Measurements from ENCODE around the gene ZFPM1.

Gene ZFPM1

GRCh38 chr16:88452482-88453216, 431 bp upstream of the ZFPM1 start:
- peak; percentile 94 for DNase-seq

GRCh38 chr16:88453611-88454522, 787 bp downstream of the ZFPM1 start:
- DNase-seq: no peak

DNA sequence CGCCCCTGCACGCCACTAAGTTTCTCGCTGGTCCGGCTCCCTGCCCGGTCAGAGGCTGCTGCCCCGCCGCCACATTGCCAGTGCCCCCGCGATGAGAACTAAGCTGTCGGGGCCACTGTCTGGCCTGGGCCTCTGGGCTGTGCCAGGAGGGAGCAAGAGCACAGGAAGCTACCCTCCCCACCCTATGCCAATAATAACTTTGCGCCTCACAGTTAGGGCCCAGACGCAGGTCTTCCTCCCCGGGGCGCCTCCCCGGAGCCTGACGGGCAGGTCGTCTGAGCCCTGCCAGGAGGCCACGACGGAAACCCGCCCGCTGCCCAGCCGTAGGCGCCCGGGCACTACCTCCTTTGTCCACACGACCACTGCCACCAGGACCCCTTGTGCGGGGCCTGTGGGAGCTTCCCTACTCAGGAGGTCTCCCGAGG, 1.5 kb downstream of the ZFPM1 start:
- peak; percentile 57 for DNase-seq

GRCh38 chr16:88455610-88456355, 2.7 kb downstream of the ZFPM1 start:
- peak; percentile 96 for DNase-seq

DNA sequence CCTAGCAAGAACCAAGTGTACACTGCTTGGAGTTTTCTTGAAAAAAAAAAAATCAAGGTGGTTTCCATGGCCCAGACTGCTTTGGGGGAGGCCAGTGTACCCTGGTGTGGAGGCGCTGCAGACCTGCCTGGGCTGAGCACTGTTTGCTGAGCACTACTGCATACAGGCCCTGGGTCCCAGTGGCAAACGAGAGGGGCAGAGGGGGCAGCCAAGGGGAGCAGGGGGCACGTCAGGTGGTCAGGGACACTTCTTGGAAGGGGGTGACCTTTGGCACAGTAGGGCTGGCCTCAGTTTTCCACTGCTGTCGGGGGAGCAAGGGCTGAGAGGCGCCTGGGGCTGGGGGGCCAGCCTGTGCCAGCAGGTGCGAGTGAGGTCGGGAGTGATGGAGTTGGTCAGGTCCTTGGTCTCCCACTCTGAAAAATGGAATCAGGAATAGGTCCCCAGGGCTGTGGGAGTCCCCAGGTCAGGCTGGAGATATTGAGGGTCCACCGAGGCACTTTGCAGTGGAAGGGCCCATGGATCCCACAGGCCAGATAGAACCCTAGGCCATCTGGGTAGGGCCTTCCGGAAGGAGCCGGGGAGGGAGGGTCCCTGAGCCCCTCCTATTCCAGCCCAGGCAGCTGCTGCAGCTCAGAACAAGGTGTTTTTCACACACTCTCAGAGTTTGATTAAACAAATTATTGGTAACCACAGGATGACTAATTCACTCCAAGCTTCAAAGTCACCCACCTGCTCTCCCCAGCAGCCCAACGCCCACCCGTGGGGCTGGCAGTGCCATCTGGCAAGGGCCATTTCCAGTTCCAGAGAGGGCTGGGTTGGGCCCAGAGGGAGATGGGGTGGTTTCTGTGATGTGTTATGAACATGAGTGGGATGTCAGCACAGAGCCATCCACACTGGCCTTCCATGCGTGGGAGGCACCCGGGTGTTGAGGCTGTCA, 3.5 kb downstream of the ZFPM1 start:
- peak; percentile 86 for DNase-seq

DNA sequence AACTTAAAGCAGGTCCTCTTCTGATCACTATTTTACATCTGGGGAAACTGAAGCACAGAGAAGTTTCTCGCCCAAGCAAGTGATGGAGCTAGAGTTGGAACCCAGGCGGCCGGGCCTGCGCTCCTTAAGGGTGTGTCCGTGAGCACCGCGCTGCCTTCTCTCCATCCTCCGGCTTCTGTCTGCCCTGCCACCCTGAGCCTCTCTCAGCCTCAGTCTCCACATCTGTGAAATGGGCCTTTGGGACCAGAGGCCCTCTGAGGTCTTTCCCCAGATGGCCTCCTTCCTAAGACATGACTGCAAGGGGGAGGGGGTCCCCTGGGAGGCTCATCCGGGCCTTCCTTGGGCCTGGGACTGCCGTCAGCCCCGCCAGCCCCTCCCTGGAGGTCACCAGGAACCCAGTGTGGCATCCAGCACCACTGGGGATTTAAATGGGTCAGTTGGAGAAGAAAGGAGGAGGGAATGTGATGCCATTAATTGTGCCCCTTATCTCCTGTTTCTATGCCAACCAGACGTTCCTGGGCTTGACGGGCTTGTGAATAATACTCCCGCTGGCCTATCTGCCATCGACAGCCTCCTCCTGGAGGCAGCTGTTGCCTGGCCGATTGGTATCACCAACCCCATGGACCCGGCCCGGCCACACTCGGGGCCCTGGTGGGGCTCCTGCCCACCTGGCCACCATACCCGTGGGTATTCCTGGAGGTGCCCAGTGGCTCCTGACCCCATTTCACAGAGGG, 5.1 kb downstream of the ZFPM1 start:
- DNase-seq: no peak

DNA sequence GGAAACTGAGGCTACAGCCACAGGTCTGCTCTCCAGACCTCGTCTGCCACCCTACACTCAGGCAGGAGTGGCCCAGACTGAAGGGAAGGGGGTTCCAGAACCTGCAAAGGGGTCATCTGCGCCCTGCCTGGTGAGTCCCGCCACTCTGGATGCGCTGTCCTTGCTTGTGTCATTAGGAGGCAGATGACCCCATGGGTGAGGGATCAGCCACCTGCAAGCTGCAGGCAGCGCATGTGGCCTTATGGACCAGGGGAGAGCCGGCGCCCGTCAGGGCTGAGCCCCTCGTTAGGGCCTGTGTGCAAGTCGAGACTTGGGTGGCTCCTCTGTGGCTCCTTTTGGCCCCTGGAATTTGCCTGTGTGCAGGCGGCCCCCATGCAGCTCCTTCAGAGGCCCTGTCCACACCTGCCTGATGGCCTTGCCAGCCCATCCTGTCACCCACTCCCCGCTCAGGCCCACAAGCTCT, 5.7 kb downstream of the ZFPM1 start:
- DNase-seq: no peak

DNA sequence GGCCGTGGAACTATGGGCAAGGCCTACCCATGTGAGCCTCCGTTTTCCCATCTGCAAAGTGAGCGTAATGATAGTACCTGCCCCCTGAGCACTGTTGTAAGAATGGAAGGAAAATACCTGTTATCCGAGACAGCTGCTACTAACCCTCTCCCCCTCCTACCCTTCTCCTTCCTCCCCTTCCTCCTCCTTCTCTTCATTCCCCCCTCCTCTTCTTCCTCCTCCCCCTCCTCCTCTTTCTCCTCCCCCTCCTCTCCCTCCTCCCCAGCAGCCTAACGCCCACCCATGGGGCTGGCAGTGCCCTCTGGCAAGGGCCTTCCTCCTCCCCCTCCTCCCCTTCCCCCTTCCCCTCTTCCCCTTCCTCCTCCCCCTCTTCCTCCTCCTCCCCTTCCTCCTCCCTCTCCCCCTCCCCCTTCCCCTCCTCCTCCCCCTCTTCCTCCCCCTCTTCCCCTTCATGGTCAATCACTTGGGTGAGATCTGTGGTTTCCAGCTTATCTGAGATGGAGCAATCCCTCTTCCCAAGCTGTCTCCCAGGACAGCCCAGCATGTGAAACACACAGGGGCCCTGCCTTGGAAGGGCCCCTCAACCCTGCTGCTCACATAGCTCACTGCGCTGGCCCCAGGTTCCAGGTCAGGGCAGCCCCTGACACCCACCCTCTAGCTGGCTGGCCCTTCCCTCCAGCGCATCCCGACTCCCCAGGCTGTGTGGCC, 6.4 kb downstream of the ZFPM1 start:
- DNase-seq: no peak

- DNase-seq: no peak
These were observed 7.6 kb downstream of the ZFPM1 start for GRCh38 chr16:88460496-88461330.

GRCh38 chr16:88461331-88462269, 8.5 kb downstream of the ZFPM1 start:
- DNase-seq: no peak

DNA sequence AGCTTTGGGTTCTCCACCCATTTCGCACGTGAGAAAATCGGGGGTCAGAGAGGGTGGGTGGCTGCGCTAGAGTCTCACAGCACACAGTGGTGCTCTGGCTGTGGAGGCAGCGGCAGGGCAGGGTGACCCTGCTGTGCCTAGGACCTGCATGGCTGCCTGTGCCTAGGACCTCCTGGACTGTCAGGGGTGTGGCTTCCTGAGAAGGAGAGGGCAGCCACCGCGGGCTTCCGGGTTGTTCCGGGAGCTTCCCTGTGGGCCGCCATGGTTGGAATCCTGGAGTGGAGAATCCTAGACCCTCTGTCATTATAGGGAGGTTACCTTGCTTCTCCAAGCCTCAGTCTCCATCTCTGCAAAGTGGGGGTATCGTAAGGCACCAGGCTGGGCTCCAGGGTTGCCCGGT, 9.3 kb downstream of the ZFPM1 start:
- DNase-seq: no peak

- no peak for DNase-seq
These were observed 10.3 kb downstream of the ZFPM1 start for GRCh38 chr16:88463411-88463810.

GRCh38 chr16:88464447-88465318, 11.6 kb downstream of the ZFPM1 start:
- DNase-seq: no peak

- no peak for DNase-seq
These were observed 12.4 kb downstream of the ZFPM1 start for GRCh38 chr16:88465387-88465983.

DNA sequence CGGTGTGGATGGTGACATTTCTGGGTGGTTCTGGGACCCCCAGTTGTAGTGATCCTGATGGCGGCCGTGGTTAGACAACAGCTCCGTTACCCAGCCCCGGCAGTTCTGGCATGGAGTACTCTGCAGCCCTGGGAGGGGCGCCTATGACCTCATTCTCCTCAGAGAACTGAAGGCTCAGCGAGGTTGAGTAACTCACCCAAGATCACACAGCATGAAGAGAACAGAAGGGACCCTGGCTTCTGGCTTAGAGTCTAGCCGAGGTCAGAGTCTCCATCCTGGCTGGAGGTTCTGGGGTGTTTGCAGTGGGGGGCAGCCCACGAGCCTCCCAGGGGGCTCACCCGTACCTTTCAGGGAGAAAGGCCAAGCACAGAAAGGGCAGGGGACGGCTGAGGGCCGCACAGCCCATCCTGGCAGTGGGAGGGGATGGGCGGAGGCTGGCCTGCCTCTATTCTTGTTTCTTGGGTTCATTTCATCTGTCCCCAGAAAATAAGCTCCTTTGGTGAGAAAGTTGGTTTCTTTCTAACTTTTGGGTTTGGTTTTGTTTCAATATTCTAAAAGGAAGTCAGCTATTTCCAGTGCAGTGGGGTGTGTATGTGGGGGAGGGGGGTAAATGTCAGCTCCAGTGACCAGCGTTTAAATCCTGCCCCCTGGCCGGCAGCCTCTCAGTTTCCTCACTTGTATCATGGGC, 13.2 kb downstream of the ZFPM1 start:
- no peak for DNase-seq

DNA sequence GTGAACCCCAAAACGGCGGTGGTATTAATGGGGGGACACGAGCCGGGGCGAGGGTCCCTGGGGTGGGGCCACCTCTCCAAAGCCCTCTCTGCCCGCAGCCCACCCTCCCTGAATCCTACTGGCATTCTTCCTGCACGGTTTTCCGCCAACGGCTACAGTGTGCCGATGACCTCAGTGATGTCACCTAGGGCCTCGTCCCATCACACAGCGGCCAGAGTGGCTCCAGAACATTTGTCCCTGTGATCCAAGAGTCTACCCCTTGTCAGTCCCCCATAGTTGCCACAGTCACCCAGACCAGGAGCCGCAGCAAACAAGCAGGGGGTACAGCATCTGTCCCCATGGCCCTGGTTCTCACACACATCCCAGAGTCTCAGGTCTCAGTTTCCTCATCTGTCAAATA, 13.9 kb downstream of the ZFPM1 start:
- DNase-seq: no peak

Measured in CD4-positive, alpha-beta T cell treated with Interleukin-4 for 4 hours (primary cell).